ENCODE results near the gene KLHL9.

KLHL9 gene

DNA sequence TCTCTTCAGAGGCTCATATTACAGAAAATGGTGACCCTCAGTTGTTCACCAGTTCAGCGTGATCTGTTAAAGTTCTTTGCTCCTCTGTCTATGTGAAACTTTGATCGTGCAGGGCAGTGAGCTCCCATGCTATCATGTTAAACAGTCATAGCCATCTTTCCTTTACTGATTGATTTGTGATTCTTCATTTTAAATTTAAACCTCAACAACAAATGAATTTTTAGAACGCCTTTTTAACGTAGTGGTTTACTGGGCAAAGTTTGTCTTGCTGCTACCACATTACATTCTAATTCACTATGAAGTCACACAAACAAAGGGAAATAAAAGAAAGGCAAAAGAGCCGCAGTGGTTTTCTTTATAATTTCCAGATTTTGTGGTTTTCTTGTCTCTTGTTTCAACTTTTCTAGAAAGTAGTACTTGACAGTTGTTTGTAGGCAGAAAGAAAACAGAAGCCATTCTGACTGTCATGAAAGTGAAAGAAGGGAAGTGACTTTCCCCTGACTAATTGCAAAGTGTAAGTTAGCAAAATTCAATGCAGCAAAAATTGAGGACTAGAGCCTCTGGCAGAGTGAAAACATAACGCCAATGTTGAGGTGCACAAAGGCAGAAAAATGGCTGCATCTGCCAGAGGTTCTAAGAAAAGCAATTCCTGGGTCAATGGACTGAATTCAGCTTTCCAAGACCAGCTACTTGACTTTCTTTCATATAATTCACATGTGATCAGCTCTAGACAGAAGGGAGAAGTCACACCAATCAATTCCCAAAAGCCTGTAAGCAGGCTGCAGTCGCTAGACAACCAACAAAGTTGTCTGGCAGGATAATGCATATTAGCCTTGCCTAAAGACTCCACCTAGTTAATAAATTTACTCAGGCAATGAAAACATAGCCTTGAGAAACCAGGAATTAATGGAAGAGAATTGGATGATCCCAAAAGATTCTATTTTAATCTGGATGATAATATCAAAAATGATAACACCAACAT is 22.6 kb upstream of the KLHL9 start:
- Histone ChIP-seq H3K9ac (no peak overlapping the region; a peak in 1 of 22 replicates), H3K36me3 (no peaks in the 10 kb centered on the region), H3K27me3 (peaks cover 0 to 69% (median 0%) of the 10 kb centered on the region in 11 experiments; a peak in 4 of 22 replicates), H3K4me1 (peaks cover 9 to 18% (median 14%) of the 10 kb centered on the region in 10 experiments; a peak in 19 of 20 replicates), H3K9me3 (replicated peaks in 1 of 11) (peaks cover 7 to 15% (median 11%) of the 10 kb centered on the region in 11 experiments; a peak in 21 of 22 replicates), H4K20me1 (no peaks in the 10 kb centered on the region), H3K4me2 (peak overlapping the region; percentile 26 to 78 (median 53); a peak in 21 of 22 replicates), H3K4me3 (no peak overlapping the region), H3K27ac (no peak overlapping the region; a peak in 1 of 22 replicates)
- TF ChIP-seq Cebpa-rat (IDR thresholded peaks at IDR 0.05): no peak

DNA sequence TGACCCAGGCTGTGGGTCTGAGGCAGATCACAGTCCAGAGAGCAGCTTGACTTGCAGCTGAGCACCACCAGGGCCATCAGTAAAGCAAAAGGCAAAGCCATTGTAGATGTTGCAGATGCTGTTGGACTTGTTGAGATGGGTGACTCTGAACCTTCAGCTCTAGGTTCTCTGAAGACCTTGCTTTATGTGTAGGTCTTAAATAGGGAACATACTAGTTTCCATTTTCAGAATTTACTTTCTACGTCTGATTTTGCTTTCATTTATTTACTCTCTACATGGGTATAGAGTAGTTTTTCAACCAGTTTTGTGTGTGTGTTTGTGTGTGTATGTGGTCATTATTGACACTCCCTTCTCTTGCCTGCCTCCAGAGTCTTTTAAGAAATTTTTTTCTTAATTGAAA is 15.6 kb upstream of the KLHL9 start, which contains the start of gene IFNA6:
TSS of gene IFNA6 (minus strand) at position 101 of the 400 bp plus-strand sequence. CDS start at position 101, 0 bp downstream.
- H3K9me3 ChIP-seq (replicated peaks in 1 of 11): peaks cover 7 to 20% (median 15%) of the 10 kb centered on the region in 11 experiments
- no peak within 1 kb of the TSS for H3K27ac ChIP-seq
- no peaks in the 10 kb centered on the region for H4K20me1 ChIP-seq
- H3K4me2 ChIP-seq: no peak within 1 kb of the TSS
- H3K9ac ChIP-seq: no peak within 1 kb of the TSS
- H3K36me3 ChIP-seq: no peaks in the 10 kb centered on the region
- no peak within 1 kb of the TSS for H3K4me3 ChIP-seq
- peaks cover 0 to 58% (median 0%) of the 10 kb centered on the region in 11 experiments; a peak in 4 of 22 replicates for H3K27me3 ChIP-seq
- no peaks in the 10 kb centered on the region for H3K4me1 ChIP-seq
- no peak for TF ChIP-seq Cebpa-rat (IDR thresholded peaks at IDR 0.05)

DNA sequence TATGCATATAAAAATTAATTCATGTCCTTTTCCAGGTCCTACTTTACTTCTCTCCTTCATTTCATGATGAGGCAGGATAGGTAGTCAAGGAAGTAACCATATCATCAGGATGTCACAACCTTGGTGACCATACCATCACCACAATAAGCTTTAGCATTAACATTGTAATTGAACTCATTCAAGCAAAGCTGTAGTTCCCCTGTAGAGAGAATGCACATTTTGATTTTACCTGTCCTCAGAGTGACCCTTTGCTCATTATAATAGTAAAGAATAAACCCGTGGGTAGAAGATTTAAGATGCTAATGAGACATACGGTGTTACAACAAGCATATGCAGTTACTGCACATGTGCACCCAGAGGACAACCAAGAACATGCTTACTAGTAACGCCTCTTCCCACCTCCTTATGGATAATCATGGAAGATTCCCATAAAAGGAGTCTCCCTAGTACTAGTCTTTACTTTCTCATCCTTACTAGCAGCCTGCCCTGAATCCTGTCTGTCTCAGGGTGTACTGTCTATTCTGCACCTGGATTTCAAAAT is 13.3 kb upstream of the KLHL9 start:
- H3K36me3 ChIP-seq: no peaks in the 10 kb centered on the region
- H3K9me3 ChIP-seq (replicated peaks in 1 of 11): peaks cover 8 to 22% (median 15%) of the 10 kb centered on the region in 11 experiments; a peak in 21 of 22 replicates
- no peak overlapping the region for H3K4me3 ChIP-seq
- TF ChIP-seq Cebpa-rat (IDR thresholded peaks at IDR 0.05): no peak
- no peak overlapping the region for H3K9ac ChIP-seq
- peaks cover 0 to 64% (median 0%) of the 10 kb centered on the region in 11 experiments; a peak in 4 of 22 replicates for H3K27me3 ChIP-seq
- H4K20me1 ChIP-seq: no peaks in the 10 kb centered on the region
- peaks cover 0 to 5% (median 0%) of the 10 kb centered on the region in 10 experiments; a peak in 2 of 20 replicates for H3K4me1 ChIP-seq
- no peak overlapping the region for H3K4me2 ChIP-seq
- H3K27ac ChIP-seq: no peak overlapping the region

DNA sequence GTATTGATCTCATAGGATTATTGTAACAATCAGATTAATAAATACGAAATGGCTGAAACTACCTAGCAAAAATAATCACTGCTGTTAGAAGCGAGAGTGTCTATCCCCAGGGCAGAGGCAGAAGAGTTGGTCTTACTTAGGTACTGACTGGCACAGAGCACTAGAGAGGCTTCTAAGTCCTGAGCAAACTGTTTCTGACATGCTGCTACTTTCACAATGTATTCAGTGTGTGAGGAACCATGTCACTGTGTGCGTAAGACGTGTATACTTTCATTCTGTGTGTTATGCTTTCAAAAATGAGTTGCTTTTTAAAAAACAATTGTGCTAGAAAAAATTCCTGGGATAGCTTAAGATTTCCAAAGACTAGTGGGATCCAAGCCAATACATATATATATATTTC is 5.5 kb upstream of the KLHL9 start:
- peaks cover 0 to 66% (median 0%) of the 10 kb centered on the region in 11 experiments; a peak in 4 of 22 replicates for H3K27me3 ChIP-seq
- no peak overlapping the region for H3K9ac ChIP-seq
- no peak overlapping the region for H3K27ac ChIP-seq
- no peak for TF ChIP-seq Cebpa-rat (IDR thresholded peaks at IDR 0.05)
- H3K36me3 ChIP-seq: no peaks in the 10 kb centered on the region
- H4K20me1 ChIP-seq: no peaks in the 10 kb centered on the region
- peaks cover 0 to 7% (median 1%) of the 10 kb centered on the region in 10 experiments; a peak in 5 of 20 replicates for H3K4me1 ChIP-seq
- peaks cover 7 to 22% (median 16%) of the 10 kb centered on the region in 11 experiments; a peak in 21 of 22 replicates for H3K9me3 ChIP-seq (replicated peaks in 1 of 11)
- H3K4me3 ChIP-seq: no peak overlapping the region
- H3K4me2 ChIP-seq: no peak overlapping the region

DNA sequence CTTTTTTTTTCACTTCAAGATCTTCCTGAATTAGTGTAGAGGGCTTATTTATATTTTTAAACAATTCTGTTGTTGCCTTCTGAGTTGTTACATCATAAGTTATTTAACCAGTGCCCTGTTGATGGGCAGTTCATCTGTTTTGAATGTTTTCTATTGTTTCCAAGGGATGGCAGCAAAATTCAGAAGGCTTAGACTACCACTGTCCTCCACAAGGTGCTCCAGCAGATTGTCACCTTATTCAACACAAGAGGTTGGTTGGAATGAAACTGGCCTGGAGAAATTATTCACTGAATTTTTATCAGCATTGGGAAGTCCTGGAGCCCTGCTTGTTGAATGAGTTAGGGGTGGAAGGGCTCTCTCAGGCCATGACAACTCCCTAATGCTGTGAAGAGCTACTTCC is 1.3 kb upstream of the KLHL9 start:
- TF ChIP-seq Cebpa-rat (IDR thresholded peaks at IDR 0.05): no peak
- no peak overlapping the region for H3K4me3 ChIP-seq

DNA sequence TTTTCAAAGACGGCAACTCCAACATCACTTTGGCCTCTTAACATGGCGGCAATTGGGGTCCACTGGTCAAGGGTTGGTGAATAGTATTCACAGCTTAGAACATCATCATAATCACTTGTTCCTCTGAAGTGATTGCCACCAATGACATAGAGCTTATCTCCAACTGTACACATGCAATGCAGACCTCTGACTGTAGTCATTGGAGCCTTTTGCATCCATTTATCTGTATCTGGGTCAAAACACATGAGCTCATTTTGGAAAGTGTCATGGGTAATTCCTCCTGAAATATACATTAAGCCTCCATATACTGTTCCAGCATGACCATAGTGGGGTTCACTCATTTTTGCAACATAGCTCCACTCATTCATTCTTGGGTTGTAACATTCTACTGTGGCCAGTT is 2.0 kb downstream of the KLHL9 start:
- H3K4me2 ChIP-seq: peak overlapping the region; percentile 79 to 97 (median 87)
- no peak overlapping the region for H3K27ac ChIP-seq
- no peak for TF ChIP-seq Cebpa-rat (IDR thresholded peaks at IDR 0.05)
- H3K4me3 ChIP-seq: peak overlapping the region; percentile 69 to 93 (median 86); a peak in 10 of 20 replicates
- peaks cover 40 to 57% (median 46%) of the 10 kb centered on the region in 10 experiments for H3K4me1 ChIP-seq
- H3K27me3 ChIP-seq: peaks cover 0 to 6% (median 0%) of the 10 kb centered on the region in 11 experiments; a peak in 3 of 22 replicates
- peaks cover 54 to 61% (median 58%) of the 10 kb centered on the region in 11 experiments for H4K20me1 ChIP-seq
- no peaks in the 10 kb centered on the region; a peak in 1 of 22 replicates for H3K9me3 ChIP-seq (replicated peaks in 1 of 11)
- H3K9ac ChIP-seq: no peak overlapping the region
- H3K36me3 ChIP-seq: peaks cover 21 to 49% (median 32%) of the 10 kb centered on the region in 11 experiments; a peak in 20 of 22 replicates

More for the DNA sequence above, 1.3 kb upstream of the KLHL9 start:
- H3K9ac ChIP-seq: no peak overlapping the region
- H3K4me1 ChIP-seq: peaks cover 28 to 35% (median 29%) of the 10 kb centered on the region in 10 experiments
- no peak overlapping the region for H3K27ac ChIP-seq
- peaks cover 23 to 28% (median 26%) of the 10 kb centered on the region in 11 experiments for H4K20me1 ChIP-seq
- peaks cover 0 to 28% (median 0%) of the 10 kb centered on the region in 11 experiments; a peak in 4 of 22 replicates for H3K27me3 ChIP-seq
- peaks cover 11 to 25% (median 19%) of the 10 kb centered on the region in 11 experiments; a peak in 18 of 22 replicates for H3K36me3 ChIP-seq
- H3K4me2 ChIP-seq: no peak overlapping the region
- H3K9me3 ChIP-seq (replicated peaks in 1 of 11): no peaks in the 10 kb centered on the region; a peak in 1 of 22 replicates

DNA sequence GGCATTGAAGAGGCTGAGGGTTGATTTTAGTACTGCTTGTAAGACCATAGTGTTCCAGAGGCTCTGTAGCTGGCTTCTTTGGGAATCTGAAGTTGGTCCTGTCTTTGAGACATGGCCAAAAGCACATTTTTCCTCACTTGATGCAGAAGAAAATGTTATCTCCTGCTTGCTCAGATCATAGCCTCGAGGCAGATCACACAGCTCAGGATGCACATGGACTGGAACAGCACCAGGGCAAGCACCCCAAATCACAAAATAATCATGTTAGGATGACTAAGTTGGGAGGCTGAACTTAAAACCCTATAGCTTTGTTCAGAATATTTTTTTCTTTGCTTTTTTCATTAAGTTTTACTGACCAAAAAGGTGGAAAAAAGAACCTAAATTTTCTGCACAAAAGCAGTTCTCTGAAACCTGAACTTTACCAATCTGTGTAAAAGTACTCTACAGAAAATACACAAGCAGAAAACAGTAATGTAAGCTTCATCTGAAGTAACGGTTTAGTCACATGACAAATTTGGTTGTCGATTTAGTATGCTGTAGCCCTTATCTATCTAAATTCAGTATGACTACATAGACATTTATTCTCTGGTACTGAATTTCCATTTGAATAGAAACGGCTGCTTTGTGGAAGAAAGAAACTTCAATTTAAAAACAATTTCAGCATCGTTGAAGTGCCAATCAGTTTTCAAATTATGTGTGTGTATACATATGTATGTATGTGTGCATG is 3.4 kb downstream of the KLHL9 start:
- H3K9me3 ChIP-seq (replicated peaks in 1 of 11): no peaks in the 10 kb centered on the region; a peak in 1 of 22 replicates
- H3K36me3 ChIP-seq: peaks cover 21 to 49% (median 32%) of the 10 kb centered on the region in 11 experiments; a peak in 20 of 22 replicates
- H4K20me1 ChIP-seq: peaks cover 66 to 75% (median 72%) of the 10 kb centered on the region in 11 experiments
- no peaks in the 10 kb centered on the region for H3K27me3 ChIP-seq
- H3K4me1 ChIP-seq: peaks cover 40 to 60% (median 48%) of the 10 kb centered on the region in 10 experiments
- H3K4me3 ChIP-seq: peak overlapping the region in 6 of 10 experiments; percentile 24 to 89 (median 26); a peak in 5 of 20 replicates
- no peak for TF ChIP-seq Cebpa-rat (IDR thresholded peaks at IDR 0.05)
- H3K4me2 ChIP-seq: peak overlapping the region; percentile 79 to 97 (median 87)
- H3K9ac ChIP-seq: peak overlapping the region in 3 of 11 experiments; percentile 8 to 51 (median 43); a peak in 3 of 22 replicates
- no peak overlapping the region for H3K27ac ChIP-seq

DNA sequence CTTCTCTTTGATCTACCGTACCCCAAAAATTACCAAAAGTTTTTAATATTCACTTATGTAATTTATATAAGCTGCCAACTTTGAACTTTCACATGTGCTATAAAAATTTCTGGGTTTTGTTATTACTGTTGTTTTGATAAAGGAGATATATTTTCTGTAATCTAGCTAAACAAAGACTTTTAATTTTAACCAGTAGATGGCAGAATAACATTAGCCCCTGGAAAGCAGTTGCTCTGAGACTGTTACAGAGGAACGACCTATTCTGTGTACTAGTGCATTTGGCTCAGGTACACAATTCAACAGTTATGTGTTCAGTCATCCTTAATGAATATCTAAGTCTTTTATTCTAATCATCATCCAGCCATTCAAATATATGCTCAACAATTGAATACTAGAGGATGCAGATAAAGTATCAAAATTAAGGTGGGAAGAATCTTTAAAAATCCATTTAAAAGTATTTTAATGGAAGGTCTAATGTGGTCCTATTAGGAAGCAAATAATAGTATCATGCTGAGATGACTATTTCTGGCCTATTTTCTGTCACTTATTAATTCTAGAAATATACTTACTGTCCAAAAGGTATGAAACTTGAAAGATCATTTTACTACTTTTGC is 8.6 kb downstream of the KLHL9 start:
- H3K27ac ChIP-seq: no peak overlapping the region
- H3K36me3 ChIP-seq: peaks cover 33 to 66% (median 54%) of the 10 kb centered on the region in 11 experiments; a peak in 21 of 22 replicates
- peaks cover 62 to 100% (median 81%) of the 10 kb centered on the region in 11 experiments for H4K20me1 ChIP-seq
- no peaks in the 10 kb centered on the region for H3K27me3 ChIP-seq
- no peaks in the 10 kb centered on the region for H3K9me3 ChIP-seq (replicated peaks in 1 of 11)
- H3K4me3 ChIP-seq: no peak overlapping the region
- H3K4me1 ChIP-seq: peaks cover 13 to 34% (median 18%) of the 10 kb centered on the region in 10 experiments
- H3K9ac ChIP-seq: no peak overlapping the region
- H3K4me2 ChIP-seq: no peak overlapping the region
- TF ChIP-seq Cebpa-rat (IDR thresholded peaks at IDR 0.05): no peak
